Inflammatory macrophage (primary cell): ENCODE data around the gene BCAS1.
A peak's percentile ranks its signal among the peaks of the same experiment; 100 is the strongest.
"Not testable (repeated sequence)": the region's sequence is repeated elsewhere in the genome, so short reads cannot be mapped to it uniquely, and the experiment has no call there.

Source experiments
- DNase-seq, 2 donors: peaks; one replicate each; pipeline ENCODE4 v3.0.0-alpha.2; 2020 to 2022

The BCAS1 gene

DNA sequence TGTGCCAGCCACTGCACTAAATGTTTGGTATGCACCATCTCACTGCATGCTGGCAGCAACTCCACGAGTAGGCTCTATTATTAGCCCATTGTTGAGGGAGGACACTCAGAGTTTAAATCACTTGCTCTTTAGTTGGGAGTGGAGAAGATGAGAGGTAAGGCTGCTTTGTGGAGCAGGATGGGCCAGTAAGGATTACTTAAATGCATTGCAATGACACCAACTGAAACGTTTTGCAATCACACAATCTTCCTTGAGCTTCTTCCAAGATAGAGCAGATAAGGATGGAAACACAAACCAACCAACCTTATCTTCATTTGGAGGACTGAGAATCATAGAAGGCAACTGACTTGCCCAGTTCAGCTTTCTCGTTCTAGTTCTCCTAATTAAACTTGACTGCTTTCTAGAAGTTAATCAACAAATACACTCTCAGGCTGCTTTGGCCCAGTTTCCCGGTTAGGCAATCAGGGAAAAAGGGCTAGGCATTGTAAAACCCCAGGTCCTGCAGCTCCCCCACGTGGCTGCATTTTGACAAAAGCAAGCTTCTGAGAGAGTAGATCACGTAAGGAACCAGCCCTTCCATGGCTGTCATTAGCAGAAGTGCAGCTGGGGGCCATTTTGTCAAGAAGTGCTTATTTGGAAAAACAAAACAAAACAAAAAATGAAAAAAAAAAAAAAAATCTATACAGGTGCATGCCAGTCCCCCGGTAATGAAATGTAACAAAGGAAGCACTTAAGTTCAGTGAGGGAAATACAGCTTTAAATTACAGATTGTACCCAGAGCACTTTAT lies 130.6 kb downstream of the BCAS1 start:
- DNase-seq = peak; percentile 98 to 99

DNA sequence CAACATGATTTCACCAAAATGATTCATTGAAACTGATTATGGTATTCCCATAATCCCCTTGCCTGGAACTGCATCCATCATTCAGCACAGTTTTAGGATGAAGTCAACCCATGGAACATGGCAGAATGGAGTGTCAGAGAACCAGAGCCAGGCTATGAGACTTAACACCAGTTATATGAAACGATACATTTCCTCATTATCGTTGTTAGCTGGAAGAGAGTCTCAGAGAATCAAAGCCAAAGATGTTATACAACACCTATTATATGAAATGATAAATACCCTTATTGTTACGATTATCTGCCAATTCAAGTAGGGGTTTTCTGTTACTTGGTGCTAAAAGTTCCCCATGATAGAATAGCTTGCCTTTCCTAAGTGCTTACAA lies 131.2 kb downstream of the BCAS1 start:
- no peak for DNase-seq

DNA sequence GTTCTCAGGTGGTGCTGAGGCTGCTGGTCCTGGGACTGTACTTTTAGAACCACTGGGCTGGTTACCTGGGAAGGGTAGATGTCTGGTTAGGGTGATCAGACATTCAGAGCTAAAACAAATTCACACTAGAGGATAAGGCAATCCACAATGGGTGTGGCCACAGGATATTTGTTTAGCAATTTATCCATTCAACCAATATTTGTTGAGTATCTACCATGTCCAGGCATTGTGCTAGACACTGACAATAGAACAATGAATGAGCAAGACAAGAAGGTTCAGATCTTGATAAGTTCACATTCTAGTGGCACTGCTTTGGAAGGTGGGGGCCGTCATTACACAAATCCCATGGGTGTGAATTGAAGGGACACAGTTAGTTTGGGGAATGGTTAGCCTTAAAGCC lies 131.7 kb downstream of the BCAS1 start:
- no peak for DNase-seq

DNA sequence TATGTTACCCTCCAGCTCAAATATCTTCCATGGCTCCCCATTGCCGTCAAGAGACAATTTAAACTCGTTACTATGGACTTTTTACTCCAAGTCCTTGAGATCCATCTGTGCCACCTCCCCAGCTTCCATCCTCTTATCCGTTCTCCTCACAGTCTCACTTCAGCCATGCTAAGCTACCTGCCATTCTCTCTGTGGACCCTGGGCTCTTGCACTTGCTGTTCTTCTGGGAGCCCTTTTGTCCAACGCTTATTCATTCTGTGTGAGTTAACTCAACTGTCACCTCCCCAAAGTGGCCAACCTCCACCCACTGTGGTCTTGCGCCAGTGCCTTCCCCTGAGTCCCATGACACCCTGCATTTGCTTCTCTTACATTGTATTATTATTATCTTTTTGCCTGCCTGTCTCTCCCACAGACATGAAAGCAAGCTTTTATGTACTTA lies 132.4 kb downstream of the BCAS1 start:
- DNase-seq = peak; percentile 81 to 91

DNA sequence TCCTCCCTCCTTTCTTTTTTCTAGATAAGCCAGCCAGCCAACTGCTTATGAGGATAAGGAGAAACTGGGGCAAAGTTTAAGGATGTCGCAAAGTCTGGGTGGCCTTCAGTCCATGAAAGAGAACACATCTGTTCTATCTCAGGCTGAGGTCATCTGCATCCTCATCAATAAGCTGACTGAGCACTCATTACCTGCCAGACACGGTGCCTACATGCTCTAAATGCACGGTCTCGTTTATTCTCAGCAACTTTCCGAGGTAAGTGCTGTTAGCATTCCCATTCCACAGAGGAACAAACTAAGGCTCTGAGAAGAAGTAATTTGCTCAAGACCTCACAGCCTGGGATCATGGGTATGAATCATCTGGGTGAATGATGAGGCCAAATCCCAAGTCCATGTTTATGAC lies 133.1 kb downstream of the BCAS1 start:
- DNase-seq = peak in 1 of 2 donors; percentile 23

DNA sequence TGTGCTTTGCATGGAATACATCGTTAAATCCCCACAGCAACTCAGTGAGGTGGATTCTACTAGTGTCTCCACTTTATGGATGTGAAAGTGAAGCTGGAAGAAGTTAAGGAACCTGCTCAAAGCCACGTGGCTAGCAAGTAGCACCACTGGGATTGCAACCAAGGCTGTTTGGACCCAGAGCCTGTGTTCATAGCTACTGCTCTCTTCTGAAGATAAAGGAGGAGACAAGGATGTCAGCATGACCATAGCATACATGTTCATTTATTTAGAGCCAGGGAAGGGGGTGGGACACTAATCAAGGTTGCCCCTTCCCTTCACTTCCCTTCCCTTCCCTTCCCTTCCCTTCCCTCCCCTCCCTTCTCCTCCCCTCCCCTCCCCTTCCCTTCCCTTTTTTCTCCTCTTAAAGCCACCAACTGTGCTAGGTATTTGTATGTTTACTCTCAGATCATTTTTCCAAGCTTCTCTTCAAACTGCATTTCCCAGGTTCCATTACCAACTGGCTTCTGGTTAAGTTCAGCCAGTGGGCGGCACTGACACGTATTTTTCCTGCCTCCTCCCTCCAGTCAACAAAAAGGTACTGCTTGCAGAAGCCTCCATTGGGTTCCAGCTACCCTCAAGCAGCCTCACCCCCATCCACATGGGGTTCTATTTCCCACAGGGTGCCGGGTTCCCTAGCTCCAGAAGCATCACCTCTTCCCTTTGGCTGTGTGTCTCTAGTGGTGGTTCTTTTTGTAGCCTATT lies 134.9 kb downstream of the BCAS1 start:
- peak; percentile 44 to 53 for DNase-seq

DNA sequence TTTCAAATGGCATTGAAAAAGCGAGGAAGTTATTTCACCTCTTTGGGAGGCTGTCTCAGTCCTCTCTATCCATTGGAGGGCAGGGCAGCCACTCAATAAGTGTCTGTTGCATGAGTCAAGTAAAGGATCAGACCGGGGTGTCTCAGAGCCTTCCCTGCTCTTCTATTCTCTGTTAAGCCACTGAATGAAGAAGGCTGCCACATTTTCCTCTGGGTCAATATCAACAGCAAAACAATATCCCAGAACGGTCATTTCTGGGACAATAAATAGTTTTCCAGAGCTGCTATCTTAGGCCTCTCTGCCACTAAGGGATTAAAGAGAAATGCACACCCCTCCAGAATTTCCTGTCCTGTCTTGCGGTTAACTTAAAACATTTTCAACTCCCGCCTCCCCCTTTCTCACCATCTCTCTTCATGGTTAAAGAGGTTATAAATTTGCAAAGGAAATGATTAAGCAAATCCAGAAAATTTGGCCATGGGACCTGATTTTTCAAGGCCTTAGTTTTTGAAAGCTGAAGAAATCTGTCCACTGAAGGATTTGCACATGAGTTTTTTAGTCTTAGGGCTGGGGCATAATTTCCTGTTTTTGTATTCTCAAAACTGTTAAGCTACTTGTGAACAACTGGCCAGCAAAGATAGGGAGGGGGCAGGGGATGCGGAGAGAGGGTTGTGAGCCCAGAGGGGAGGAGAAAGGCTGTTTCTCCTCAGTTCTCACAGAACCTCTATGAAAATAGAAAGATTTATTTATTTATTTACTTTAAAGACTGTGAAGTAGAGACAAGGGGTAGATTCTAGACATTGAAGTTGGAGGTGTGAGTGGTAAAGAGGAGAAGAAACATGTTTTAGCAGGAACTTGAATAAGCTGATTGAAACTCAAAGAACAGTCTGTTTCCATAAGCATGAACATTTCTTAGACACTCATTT lies 135.7 kb downstream of the BCAS1 start:
- peak; percentile 52 to 75 for DNase-seq

DNA sequence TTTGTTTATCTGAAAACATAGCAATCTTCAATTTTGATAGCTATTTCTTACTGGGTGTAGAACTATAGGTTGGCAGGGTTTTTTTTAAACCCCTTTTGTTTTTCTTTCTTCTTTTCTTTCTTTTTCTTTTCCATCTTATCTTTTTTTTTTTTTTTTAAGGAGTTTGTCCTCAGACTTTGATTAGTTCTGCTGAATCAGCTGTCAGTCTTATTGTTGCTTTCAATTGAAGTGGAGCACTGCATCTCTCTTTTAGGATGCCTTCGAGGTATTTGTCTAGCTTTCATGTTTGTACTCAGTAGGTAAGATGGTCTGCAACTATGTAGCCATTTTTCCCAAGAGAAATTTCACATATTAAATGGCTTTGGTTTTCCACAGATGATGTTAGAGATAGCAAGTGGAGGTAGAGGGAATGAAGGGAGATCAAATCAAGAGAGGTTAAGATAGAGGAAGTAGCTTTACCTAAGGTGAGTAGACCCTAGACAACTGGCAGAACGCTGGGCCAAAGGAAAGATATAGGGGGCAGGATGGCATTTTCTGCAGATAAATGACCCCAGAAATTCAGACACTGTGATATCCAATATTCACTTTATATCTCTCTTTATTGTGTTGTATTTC lies 137.1 kb downstream of the BCAS1 start:
- peak in 1 of 2 donors; percentile 2 for DNase-seq

DNA sequence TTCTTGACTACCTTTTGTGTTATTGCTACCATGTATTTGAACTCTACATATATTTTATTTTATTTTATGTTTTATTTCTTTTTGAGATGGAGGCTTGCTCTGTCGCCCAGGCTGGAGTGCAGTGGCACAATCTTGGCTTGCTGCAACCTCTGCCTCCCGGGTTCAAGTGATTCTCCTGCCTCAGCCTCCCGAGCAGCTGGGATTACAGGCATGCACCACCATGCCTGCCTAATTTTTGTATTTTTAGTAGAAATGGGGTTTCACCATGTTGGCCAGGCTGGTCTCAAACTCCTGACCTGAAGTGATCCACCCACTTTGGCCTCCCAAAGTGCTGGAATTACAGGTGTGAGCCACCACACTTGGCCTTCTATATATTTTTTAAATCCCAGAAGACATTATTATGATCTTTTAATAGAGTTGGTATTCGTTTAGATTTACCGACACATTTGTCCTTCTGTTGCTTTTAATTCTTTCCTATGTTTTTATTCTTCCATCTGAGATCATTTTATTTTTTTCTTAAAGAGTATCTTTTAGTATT lies 137.7 kb downstream of the BCAS1 start:
- DNase-seq = not testable (repeated sequence)

DNA sequence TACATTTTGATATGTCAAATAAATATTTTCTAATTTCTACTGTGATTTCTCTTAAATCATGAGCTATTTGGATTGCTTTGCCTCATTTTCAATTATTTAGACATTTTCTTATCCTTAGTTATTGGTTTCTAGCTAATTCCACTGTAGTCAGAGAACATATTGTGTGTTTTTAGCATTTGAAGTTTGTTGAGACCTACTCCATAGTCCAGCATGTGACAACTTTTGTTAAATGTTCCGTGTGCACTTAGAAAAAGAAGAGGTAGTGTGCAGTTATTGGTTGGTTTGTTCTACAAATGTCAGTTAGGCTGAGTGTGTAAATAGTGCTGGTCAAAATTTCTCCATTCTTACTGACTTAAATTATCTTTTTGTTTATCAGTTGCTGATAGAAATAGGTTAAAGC lies 138.8 kb downstream of the BCAS1 start:
- DNase-seq = no peak

DNA sequence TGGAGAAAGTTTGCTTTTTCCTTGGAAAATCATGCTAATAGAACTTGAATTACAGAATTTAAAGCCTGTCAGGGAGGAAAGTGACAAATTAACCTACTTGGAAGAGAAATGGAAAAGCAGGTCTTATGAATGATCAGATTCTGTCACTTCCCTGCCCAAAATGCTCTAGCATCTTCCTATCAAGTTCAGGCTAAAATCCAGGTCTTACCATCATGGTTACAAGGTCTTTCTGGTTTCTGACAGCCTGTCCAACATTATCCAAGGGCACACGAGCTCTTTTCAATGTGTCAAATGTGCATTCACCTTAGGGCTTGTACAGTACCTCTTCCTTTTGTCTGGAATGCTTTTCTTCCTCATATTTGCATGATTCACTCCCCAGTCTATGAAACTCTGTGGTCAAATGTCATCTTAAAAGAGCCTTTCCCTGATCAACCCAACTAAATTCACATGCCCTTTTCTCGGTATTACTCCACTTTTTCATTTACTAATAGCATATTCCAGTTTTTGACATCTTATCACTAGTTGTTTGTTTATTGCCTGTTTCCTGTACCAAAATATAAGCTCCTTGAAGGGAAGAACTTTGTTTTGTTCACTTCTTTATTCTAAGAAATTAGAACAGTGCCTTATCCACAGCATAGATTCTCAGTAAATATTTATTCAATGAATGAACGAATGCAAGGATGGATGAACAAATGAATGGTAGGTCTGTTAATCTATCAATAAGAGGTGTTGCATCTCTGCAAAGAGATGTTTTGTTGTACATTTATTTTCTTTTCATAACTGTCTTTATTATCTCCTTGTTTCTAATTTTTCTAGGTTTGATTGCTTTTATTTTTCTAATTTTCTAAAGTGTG lies 139.5 kb downstream of the BCAS1 start:
- DNase-seq = peak in 1 of 2 donors; percentile 51

DNA sequence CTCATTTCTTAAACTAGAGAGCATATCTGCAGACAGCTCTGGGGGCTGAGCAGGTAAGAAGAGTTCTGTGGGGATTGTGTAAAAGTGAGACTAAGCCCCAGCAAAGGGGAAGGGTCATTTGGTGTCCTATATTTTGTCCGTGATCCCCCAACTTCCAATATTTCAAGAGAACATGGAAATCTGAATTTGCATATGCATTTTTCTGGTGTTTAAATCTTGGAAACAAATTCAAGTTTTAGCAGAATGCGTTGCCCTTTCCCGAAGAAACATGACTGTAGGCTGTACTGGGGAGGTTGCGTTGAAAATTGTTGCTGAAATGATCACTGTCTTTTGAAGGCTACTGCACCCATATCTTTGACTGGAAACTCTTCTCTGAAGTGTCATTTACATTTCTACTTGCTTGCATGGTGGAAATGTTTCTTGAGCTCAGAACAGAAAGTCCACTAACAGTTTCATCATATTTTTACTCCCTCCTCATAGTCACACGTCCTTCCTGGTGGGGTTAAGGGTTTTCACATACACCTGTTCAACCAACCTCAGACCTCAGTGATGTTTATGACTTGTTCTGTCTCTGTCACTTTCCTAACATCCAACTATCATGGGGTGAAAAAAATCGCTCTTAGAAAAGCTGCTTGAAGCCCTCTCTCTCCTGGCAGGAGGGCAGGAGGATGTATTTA lies 140.3 kb downstream of the BCAS1 start:
- DNase-seq = no peak

DNA sequence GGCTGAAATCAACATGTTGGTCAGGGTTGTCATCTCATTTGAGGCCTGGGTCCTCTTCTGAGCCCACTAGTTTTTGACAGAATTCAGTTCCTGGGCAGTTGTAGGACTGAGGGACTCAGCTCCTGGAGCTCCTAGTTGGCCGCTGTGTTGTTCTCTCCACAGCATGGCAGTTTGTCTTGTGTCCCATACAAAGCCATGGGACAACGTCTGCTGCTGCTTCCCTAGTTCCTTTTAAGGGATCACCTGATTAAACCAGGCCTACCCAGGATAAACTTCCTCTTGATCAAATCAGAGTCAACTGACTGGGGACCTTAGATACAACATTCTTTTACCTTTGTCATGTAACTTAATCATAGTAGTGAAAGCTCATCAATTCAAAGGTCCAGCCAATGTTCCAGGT lies 141.0 kb downstream of the BCAS1 start:
- DNase-seq = peak; percentile 32 to 67

DNA sequence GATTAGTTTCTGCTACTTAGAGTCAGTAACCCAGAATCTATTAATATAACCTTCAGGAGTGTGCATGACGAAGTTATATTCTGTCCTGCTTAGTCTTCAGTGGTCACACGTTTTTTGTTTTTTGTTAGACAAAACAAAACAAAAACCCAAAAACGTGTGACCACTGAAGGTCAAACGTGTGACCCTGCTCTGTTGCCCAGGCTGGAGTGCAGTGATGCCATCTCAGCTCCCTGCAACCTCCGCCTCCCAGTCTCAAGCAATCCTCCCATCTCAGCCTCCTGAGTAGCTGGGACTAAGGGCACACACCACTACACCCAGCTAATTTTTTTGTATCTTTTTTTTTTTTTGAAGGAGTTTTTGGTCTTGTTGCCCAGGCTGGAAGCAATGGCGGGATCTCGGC lies 142.4 kb downstream of the BCAS1 start:
- DNase-seq = no peak

DNA sequence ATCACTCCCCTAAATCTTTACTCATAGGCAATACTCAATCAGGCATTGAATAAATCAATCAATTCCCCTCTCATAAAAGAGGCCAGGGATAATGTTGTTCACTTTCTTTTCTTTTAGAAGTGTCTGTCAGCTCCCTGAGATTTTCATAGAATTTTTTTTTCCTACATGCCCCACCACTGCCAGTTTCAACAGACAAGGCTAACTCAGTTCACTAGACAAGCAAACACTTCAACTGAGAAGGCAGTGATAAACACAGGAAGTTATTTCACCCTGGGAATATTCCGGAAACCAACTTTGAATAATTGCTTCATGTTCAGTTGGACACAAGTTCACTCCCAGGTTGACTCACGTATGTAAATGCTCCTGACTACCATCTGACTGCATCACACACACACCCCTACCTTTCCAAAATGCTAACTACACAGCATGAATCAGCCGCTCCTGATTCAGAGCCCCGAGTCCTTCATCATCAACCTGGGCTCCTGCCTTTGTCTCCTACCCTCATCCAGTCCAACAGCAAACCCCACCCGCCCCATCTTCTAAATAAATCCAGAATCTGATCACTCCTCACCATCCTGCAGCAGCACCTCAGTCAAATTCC lies 143.9 kb downstream of the BCAS1 start:
- DNase-seq = peak; percentile 77 to 82

DNA sequence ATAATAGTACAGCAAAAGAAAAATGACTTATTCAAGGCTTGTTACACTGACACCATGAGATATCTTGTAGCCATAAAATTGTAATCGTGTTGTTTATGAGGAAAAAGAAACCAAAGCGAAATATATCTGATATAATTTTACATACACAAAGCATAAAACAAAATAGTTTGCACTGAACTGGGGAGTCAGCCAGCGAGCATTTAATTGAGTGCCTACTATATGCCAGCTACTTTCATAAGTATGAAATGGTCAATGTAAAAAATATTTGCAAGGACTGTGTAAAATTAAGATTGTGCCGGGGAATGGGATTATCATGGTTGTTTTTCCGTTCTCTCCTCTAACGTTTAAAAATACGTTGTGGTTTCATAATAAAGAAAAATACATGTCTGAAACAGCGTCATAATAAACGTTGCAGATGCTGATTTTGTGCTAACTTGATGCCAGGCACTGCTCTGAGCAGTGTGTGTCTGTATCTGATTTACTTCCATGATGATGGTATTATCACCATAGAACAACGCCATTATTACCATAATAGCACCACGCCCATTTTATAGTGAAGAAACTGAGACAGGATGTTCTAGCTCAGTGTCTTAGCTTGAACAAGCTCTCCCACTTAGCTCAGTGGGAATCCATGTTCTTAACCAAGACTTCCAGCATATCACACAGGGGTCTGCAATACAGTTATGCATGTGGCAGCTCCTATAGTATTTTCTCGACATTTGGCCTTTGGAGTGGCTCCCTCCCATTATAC lies 144.6 kb downstream of the BCAS1 start:
- DNase-seq = peak in 1 of 2 donors; percentile 2

DNA sequence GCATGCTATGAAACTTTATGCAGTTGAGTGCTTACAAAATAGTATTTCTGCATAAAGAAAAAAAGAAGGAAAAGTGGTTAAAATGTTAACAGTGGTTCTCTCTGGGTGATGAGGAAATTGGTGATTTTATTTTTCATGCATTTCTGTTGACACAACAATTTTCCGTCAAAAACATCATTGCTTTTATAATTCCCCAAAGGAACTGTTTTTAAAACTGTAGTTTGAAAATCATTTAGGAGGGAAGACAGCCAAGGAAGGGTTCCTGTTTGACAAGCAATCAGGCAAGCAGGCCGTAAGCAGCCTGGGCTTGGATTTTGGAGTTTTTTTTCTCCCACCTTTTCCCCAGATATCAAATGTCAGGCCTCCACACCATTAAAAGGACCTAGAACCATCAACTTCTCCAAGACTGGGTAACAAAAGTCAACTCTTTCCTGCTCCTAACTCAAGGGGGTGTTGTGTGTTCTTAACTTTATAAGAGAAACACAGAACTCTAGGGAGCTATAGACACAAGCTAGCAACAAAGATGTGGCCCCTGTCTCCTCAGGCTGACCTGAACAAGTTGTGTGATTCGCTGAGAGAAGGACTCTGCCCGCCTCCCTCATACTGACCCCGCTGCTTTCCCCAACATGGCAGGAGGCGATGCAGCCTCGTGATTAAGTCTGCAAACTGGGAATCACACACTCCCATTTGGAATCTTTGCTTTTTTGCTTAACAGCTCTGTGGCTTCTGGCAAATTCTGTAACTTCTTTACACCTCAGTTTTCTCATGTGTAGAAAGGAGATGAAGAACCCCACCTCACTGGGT lies 146.6 kb downstream of the BCAS1 start:
- DNase-seq = peak in 1 of 2 donors; percentile 31

DNA sequence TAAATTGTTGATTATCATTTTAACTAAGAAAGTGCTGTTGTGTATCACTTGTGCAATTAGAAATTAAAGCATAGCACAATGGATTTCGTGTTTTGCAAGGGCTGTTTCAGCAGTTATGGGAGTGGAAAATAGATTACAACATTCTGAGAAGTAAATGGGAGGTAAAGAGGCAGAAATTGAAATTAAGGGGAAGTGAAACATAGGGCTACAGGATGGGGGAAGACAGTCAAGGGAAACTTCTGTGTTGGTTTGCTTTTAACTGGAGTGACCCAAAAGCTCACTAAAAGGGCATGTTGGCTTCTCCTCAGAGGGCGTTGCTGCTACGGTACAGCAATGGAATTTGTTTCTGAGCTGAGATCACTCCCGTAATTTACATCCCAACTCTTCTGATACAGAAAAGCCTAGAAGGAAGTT lies 147.5 kb downstream of the BCAS1 start:
- peak; percentile 88 to 97 for DNase-seq
